Smooth muscle cell of the brain vasculature (primary cell): ENCODE measurements around the gene PRLR.
"Not testable (repeated sequence)": the region's sequence is repeated elsewhere in the genome, so short reads cannot be mapped to it uniquely, and the experiment has no call there.

ENCODE experiments used
- DNase-seq: peaks from one replicate; pipeline ENCODE4 v3.0.0-alpha.2; 2012; ENCODE audit warnings: low read depth, low spot score

Gene PRLR

DNA sequence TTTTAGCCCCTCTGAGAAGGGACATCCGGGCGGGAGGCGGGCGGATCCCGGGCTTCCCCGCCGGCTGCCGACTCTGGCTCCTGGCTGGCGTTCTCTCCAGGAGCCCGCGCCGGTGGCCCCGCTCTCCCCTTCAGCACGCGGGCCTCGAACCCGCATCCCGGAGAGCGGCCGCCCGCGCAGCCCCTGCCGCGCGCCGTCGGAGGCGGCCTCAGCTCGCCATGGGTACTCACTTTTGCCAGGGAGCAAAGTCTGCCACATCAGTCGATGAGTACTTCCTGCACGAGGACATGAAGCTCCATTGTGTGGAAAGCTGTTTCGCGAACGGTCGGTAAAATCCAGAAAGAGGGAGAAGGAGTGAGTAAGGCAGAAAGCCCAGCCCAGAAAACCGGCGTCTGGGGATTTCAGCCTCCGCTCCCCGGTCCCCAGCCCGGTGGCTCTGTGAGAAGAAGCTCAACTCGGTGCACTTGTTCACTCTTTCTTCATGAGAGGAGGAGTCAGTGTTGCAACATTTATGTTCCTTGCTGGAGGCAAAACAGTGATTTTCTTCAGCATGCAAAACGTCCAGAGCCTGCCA lies at the start of gene PRLR:
PRLR (minus strand) TSS at position 450 of the 574 bp plus-strand sequence. CDS start 140,867 bp downstream, outside the sequence.
- DNase-seq, result no peak

DNA sequence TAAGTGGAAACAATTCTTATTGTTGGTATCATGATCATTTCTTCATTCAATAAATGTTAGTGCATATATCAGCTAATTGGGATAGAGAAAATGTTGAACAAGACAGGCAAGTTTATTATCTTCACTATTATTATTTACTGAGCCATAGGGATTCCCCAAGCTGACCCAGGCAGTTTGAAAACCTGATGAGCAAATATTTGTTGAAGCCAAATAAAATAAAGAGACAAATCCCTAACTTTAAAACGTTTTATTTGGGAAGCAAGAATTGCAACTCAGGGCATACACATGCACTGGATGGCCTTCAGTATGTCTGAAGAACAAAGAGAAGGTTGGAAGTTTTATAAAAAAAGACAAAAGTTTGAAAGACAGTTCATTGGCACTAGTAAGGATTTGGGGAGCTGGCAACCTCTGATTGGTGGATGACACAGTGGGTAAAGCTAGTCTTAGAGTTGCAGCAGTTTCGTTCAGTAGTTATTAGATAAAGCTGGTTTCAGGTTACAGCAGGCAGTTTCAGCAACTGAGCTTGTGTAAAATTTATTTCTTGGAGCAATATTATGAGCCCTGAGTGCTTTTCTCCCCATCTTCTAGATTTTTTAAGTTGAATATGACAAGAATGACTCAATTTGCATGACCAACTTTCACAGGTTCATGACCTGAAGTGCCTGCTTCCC lies 44.7 kb upstream of the PRLR start:
- DNase-seq, result no peak

DNA sequence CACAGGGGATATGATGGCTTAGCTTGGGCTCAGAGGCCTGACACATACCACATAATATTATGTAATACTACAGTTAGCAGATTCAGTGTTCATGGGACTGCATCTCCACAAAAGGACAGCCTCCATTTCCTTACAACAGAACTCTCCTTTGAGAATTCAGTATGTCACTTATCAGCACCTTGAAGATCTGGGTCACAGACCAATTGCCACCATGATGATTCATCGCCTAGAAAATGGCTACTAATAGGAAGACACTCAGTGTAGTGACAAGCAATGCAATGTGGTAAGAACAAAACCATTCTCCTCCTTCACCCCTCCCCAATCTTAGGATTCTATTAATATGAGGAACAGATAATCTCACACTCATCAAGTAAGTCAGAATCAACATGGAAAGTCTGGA lies 38.7 kb upstream of the PRLR start:
- DNase-seq, result no peak

DNA sequence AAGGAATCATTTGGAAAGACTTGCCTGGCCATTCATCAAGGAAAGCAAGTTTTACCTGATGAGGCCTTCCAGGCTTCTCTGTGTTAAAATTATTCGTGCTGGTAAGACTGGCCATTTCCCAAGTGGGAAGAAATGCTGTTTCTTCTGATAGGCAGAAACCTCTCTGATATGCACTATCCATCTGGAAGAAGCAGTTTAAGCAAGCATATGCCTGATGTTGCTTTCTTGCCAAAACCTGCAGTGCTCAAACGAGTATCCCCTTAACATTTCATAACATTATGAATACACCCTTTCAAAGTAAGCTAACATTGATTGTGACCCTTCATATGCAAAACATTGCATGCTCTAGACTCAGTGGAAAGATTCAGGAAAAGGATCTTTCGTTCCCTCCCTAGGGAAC lies 36.0 kb upstream of the PRLR start:
- no peak for DNase-seq

DNA sequence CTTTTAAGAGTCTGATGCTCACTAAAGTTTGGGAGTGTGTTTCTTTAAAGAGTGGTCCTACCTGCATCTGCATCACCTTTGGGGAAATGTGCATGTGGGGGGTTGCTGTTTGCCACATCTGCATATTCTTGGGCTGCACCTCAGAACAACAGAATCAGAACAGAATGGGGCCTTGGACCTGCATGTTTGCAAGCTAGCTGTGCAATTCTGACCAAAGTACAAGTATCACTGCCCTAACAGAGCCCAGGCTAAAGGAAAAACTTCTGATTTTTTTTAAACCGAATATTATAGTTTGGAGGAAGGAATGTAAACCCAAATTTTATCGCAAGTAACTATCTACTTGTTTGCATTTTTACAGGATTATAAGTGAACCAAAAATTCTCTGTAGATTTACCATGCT lies 34.2 kb upstream of the PRLR start:
- no peak for DNase-seq

DNA sequence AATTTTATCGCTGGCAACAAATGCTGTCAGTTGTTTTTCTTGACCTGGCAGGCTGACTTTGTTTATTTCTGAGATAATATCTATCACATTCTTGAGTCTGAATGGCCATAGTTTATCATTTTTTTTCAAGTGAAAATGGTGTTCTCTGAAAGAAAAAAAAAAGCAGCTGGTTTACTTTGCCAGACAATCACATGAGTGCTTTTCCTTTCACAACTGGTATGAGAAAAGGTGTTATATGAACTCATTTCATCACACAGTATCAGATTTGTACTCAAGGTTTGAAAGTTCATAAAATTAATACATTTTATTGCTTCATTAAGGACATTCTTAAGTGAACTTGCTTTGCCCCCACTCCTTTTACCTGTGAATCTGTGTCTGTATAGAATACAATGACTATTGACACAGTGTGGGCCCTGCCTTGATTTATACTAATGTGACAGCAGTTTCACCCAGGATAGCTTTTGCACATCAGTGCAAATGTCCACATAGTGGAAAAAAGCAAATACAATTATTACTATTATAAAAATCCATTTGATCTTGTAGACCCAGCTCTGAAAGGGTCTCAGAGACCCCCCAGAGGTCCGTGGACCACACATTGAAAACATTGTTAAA lies 33.1 kb upstream of the PRLR start:
- DNase-seq, result no peak

DNA sequence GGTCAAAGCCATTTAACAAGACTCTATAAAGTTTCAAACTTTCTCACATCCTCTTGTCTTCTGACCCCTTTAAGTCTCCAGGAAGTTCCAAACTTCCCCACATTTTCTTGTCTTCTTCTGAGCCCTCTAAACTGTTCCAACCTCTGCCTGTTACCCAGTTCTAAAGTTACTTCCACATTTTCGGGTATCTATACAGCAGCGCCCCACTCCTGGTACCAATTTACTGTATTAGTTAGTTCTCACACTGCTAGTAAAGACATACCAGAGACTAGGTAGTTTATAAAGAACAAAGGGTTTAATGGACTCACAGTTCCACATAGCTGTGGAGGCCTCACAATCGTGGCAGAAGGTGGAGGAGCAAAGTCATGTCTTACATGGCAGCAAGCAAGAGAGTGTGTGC lies 23.3 kb upstream of the PRLR start:
- DNase-seq, result no peak

DNA sequence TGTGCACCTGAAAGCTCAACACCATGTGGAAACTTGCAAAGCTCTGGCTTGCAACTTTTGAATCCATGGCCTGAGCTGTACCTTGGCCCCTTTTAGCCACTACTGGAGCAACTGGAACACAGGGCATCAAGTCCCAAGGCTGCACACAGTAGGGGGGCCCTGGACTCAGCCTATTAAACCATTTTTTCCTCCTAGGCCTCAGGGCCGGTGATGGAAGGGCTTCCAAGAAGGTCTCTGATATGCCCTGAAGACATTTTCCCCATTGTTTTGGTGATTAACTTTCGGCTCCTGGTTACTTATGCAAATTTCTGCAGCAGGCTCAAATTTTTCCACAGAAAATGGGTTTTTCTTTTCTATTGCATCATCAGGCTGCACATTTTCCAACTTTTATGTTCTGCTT lies 22.7 kb upstream of the PRLR start:
- DNase-seq, result no peak

DNA sequence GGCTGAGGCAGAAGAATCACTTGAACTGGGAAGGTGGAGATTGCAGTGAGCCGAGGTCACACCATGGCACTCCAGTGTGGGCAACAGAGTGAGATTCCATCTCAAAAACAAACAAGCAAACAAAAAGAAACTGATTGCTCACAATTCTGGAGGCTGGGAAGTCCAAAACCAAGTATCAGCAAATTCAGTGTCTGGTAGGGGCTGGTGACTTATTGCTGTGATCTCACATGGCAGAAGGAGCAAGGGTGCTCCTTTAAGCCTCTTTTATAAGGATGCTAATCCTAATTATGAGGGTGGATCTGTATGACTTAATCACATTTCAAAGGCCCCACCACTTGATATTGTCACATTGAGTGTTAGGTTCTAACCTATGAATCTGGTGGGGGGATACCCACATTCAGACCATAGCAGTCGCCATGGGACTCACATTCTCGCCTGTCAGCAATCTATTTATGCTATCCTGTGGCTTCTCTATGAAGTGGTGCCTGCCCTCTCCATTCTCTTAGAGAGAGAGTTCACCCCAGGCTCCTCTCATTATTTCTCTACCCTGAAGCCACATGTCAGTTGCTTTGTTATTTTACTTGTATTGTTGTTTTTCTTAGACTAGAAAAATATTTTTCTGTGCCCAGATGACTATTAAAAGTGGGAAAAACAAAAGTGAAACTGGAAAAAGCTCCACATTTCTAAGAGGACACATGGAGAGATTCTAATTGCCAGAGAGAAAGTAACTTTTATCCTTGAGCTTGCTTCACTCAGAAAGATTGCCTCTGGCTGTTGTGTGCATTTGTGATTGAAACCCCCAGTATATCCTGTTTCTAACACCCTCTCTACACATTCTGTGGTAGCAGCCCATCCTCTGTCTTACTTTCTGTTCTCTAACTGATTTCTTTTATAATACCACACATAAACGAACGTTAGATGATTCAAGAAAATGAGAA lies 18.8 kb upstream of the PRLR start:
- DNase-seq, result peak; percentile 49

DNA sequence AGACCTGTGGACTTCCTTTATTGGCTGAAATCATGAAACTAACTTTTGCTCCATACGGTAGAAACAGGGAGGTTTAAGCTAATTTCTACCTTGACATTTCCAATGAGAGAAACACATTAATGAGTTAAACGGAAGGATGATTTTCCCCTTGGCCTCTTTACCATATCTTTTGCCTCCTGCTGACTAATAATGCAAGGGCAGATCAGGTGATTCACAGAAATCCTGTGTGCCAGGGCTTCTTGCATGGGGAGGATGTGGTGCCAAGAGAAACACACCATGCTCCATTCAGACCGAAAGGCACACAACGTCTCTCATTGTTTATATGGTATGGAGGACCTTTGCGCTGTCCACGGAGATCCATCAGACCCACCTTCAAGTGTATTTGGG lies 17.4 kb upstream of the PRLR start:
- no peak for DNase-seq

DNA sequence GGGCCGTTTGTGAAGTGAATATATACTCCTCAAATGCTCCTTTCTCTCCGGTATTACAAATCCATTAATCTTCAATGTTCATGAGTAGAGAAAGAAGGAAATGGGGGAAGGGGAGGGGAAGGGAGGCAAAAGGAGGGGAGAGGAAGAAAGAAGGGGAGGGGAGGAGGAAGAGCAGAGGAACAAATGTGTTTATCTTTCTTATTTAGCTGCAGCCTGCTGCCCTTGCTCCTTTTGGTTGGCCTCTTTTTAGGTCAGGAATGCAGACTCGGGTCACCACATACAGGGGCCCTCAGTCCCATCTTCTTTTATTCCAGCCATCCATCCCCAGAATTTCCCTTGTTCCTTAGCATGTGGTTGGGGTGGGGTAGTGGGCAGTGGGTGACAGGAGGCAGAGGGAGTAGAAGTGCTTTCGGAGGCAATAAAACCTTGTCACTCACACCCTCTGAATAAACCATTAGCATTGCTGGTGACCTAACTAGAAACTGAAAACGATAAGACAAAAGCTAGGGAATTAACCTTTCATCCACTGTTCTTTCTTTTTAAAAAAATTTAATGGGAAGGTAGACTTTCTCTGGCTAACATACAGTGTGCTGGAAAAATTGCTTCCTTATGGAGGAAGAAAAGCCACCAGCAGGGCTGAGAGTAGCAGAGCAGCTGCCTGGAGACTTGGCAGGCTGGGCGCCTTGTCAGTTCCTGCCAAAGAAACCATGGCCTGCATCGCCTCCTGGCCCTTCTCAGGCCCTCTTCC lies 16.8 kb upstream of the PRLR start:
- DNase-seq, result peak; percentile 43

DNA sequence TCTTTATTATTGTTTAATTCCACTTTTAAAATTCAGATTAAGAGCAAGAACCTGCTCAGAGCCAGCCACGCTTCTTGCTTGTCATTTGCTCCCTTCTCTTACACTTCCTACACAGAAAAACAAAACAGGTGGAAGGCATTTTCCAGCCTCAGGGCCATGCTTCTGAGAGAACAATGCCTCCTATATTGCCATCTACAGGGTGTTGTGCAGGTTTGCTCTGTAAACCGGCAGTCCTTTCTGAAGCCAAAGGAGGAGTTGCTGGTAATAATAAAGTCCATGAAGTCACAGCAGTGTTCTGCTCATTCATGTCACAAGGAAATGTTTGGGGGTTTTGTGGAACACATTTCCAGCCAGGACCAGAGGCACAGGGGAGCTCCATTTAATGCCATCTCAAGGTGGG lies 16.1 kb upstream of the PRLR start:
- no peak for DNase-seq

DNA sequence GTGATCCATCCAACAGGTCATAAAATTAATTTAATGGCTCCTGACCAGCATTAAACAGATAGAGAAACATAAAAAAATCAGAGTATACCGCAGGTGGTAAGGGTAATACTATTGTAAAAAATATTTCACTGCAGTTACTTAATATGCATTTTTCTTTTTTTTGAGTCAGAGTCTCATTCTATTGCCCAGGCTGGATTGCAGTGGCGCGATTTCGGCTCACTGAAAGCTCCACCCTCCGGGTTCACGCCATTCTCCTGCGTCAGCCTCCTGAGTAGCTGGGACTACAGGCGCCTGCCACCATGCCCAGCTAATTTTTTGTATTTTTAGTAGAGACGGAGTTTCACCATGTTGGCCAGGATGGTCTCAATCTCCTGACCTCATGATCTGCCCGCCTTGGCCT lies 15.1 kb upstream of the PRLR start:
- not testable (repeated sequence) for DNase-seq

DNA sequence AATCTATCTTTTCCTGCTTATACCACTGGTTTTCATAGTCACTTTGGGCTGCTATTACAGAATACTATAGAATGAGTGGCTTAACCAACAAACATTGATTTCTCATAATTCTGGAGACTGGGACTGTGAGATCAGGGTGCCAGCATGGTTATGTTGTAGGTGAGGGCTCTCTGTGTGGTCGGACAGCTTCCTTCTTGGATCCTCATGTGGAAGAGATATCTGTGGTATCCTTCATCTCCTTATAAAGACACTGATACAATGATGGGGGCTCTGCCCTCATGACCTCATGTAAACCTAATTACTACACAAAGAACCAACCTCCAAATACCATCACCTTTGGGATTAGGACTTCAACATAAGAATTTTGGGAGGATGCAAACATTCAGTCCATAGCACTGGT lies 13.9 kb upstream of the PRLR start:
- DNase-seq, result no peak

DNA sequence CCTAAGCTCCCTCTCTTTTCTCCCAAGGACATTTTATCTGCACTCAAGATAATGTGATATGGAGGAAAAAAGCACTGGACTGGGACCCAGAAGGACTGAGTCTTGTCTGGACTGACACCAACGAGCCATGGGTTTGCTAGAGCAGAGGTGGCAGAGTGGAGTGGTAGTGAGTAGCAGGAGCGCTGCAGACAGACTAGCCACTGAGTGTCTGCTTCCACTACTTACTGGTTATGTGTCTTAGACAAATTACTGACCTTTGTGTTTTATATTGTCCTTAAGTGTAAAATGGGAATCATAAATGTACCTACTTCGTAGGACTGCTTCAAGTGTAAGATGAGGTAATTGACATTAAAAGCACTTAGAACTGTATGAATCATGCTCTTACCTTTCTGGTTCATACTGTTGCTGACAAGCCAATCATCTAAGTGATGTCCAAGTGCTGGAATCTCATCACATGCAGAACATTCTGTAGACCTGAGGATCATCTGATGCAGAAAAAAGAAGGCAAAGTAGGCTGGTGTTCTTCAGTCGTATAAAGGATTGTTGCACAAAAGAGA lies 12.5 kb upstream of the PRLR start:
- no peak for DNase-seq

DNA sequence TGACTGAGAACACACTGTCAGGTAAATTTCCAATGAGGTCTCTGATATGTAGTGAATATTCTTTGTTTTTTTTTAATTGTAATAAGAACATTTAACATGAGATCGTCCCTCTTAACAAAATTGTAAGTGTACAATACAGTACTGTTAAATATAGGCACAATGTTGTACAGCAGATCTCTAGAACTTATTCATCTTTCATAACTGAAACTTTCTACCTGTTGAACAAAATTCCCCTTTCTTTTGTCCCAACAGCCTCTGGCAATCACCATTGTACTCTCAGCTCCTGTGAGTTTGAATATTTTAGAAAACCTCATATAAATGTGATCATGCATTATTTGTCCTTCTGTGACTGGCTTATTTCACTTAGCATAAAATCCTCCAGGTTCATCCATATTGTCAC lies 10.6 kb upstream of the PRLR start:
- no peak for DNase-seq

DNA sequence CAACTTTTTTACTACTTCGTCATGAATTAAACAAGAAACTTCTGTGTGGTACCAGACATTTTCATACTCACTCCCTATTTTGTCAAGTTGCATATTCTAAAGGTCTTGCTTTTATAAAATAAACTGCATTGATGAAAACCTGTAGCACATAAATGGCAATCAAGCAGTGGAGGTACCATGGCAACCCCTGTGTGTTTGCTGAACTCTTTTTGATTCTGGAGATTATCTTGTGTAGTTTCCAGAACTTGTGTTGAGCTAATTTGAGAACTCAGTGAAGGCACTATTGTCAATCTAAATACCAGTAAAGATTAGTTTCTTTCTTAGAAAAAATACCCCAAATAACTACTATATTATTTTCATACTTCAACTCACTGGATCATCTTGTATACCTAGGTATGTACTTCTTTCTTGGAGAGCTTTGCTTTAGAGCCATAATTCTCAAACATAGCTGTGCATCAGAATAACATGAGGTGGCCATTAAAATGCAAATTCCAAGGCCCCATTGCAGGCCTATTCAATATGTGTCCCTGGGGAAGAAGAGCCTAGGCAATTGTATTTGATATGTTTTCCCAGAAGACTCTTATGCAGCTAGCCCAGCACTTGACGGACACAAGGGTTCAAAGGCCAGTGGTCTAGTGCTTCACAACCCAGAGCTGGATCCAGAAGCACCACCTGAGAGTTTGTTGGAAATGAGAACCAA lies 9.8 kb upstream of the PRLR start:
- no peak for DNase-seq

DNA sequence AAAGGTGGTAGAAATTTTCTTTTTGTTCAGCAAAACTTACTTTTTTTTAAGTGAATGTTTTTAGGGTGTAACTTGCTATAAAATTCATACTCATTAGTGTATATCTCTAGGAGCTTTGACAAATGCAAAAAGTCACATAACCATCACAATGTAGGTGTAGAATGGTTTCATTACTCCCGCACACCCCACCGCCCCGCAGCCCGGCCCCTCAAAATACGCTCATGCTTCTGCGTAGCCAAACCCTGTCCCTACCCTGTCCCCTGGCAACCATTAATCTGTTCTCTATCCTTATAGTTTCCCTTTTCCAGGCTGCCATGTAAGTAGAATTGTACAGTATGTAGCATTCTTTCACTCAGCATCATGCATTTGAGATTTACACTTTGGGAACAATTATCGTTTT lies 9.2 kb upstream of the PRLR start:
- DNase-seq, result no peak

DNA sequence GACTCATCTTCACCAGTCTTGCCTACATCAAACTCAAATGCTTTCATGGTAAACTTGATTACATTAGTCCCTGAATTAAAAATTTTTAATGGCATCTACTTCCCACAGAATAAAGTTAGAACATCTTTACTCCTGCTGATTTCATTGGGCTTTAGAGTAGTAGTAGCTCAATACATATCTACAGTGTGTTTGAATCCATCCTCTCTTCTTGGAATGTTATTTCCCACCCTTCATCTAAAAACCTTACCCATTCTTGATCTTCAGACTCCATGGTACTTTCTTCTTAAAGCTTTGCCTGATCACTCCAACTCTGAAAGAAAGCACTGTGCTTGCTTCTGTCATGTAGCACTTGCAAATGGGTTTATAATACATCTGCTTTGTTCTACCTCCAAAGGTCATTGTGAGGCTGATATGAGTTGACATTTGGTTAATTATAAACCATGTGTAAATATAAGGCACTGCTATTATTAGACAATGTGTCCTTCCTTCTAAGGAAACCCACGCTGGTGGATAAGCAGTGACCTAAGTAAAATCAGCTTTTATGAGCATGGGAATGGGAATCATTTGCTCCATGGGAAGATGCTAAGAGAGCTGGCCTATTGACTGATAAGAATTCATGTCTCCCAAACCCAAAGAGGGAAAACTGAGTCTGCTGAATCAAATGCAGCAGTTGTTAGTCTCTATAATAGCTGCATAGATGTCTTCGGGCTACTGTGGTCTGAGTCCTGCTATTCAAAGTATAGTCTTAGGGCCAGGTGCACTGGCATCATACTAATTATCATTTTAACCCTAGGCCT lies 7.5 kb upstream of the PRLR start:
- DNase-seq, result no peak

DNA sequence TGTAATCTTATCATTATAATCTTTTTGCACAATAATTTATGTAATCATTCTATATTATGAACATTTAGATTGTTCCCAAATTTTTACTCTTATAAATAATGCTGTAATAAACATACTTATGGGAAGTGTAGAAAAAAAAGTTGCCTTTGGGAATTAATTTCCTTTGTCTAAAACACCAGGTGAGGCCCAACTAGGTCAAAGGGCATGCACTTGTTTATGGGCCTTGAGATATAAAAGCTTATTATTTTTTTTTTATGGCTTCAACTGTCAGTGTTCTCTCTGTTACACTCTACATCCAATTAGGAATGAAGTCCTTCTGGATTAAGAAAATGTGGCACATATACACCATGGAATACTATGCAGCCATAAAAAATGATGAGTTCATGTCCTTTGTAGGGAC lies 6.5 kb upstream of the PRLR start:
- no peak for DNase-seq
